Ovary (tissue), 9 donors: ENCODE measurements around the gene PTPN14. TPM values are rescaled to one million over a fixed set of nuclear protein-coding genes. Genes with fewer than 3 reads are reported as not detected.

Experiments used
- DNase-seq, 5 donors: peaks; one replicate each; pipeline ENCODE4 v3.0.0-alpha.2; 2019 to 2020
- H3K27ac ChIP-seq, 2 donors: fragments of 200-600 bp; one replicate each; pipeline versions ENCODE4 v1.5.1 to v1.8.0; 2019 to 2022
- H3K27me3 ChIP-seq: fragments of 200-600 bp; one replicate; pipeline ENCODE4 v1.8.0; 2022
- H3K36me3 ChIP-seq: fragments of 200-600 bp; sonication (generic); one replicate; pipeline ENCODE4 v1.5.1; 2019
- H3K4me1 ChIP-seq: one replicate; pipeline ENCODE4 v1.8.1; 2013; ENCODE audit warnings: mild to moderate bottlenecking, moderate library complexity; ENCODE audit not compliant: insufficient read depth
- H3K4me3 ChIP-seq: fragments of 200-600 bp; sonication (generic); one replicate; pipeline ENCODE4 v1.5.1; 2017
- H3K9me3 ChIP-seq, 2 donors: fragments of 200-600 bp in 1 of 2; sonication (generic) in 1 of 2; one replicate each; pipeline versions ENCODE4 v1.5.1 to v1.8.1; 2013 to 2019; ENCODE audit warnings: mild to moderate bottlenecking in 1 of 2, moderate library complexity in 1 of 2
- EP300 ChIP-seq: sonication (generic); formaldehyde crosslinking; IDR thresholded peaks from one replicate; pipeline ENCODE4 v1.6.1; 2017; ENCODE audit warnings: antibody characterized with exemption
- POLR2A ChIP-seq: fragments of 450-650 bp; IDR thresholded peaks from one replicate; pipeline ENCODE4 v1.6.1; 2017; ENCODE audit warnings: antibody characterized with exemption, mild to moderate bottlenecking, moderate library complexity
- WGBS, 3 donors: extraction: QIAGEN DNeasy Blood & Tissue Kit in 1 of 3; methylation state at CpG; one replicate each; pipeline versions ENCODE4 v1.1.5 to v1.1.7; 2013 to 2017; 5-methylcytosine and 5-hydroxymethylcytosine counted together
- intact Hi-C, 4 donors: fragments of 100-400 bp; cut with DNase I; formaldehyde crosslinking; loops; one replicate each; pipeline versions ENCODE4 v1.11.0 to v1.15.1; 2022 to 2023
- polyA plus RNA-seq, 2 donors: library from polyadenylated mRNA; stranded (reverse); fragments of 200-250 nt in 1 of 2; fragments of 350-450 nt in 1 of 2; fragmentation: Illumina TruSeq in 1 of 2; extraction: RNeasy Lipid Tissue Mini Kit (QIAGEN cat#74804) in 1 of 2; gene quantifications; one replicate each; pipeline ENCODE4 v1.2.3, GENCODE V29; 2013 to 2014
- total RNA-seq, 7 donors: library from RNA; depleted of rRNA in 2 of 7; stranded (reverse); fragments of >200 nt in 2 of 7; fragmentation: NEBNext Ultra II Directional in 3 of 7; extraction: Animal tissue kit (Norgen Biotek cat#: 25700) in 3 of 7; gene quantifications; one replicate each; pipeline versions ENCODE4 v1.1.0 to v1.2.4, GENCODE V29; 2016 to 2023
- TF ChIP-seq, protein P1 (sequence below), 3 donors: fragments of 450-650 bp in 2 of 3; fragments of 200-600 bp in 1 of 3; IDR thresholded peaks; one replicate each; pipeline versions ENCODE4 v1.5.1 to v1.8.0; 2016 to 2022; ENCODE audit warnings: antibody characterized with exemption in 3 of 3, mild to moderate bottlenecking in 1 of 3
- donor health status: DM: no; HTN: no; CAD: no; lungs with moderate emphysema.
- donor health status: DM: no; HTN: no; CAD: no.
- donor health status: Bipolar disorder and iron deficiency.
- donor health status: DM: yes; HTN: yes; CAD: no.
- donor health status: DM: no; HTN: no; CAD: no.
- donor health status: DM: yes; HTN: yes; CAD: no.

PTPN14 gene
- total and polyA plus RNA-seq, 9 donors = 7.6 to 68.9 (median 41.1) TPM

DNA sequence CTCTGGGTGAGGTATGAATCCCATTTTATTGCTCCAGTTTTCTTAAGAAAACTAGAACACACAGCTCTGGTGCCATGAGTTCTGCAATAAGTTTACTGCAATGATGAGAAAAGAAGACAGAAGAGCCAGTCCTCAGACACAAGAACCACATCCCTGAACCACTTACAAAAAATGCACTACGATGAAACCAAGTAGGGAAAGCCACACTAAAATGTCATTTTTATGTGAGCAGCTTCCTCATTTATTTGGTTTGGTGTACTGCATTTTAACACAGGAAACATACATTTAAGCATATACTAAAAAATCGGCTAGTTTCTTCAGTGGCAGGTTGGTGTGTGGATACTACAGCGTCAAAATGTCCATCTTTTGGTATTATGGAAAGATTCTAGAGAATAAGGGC is 95.9 kb downstream of the PTPN14 start:
- TF ChIP-seq POLR2A (no peak), EP300 (no peak)
- TF ChIP-seq, protein P1, sequence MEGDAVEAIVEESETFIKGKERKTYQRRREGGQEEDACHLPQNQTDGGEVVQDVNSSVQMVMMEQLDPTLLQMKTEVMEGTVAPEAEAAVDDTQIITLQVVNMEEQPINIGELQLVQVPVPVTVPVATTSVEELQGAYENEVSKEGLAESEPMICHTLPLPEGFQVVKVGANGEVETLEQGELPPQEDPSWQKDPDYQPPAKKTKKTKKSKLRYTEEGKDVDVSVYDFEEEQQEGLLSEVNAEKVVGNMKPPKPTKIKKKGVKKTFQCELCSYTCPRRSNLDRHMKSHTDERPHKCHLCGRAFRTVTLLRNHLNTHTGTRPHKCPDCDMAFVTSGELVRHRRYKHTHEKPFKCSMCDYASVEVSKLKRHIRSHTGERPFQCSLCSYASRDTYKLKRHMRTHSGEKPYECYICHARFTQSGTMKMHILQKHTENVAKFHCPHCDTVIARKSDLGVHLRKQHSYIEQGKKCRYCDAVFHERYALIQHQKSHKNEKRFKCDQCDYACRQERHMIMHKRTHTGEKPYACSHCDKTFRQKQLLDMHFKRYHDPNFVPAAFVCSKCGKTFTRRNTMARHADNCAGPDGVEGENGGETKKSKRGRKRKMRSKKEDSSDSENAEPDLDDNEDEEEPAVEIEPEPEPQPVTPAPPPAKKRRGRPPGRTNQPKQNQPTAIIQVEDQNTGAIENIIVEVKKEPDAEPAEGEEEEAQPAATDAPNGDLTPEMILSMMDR (IDR thresholded peaks at IDR 0.05) = no peak
- DNase-seq = no peak
- intact Hi-C loops = no loop called here

DNA sequence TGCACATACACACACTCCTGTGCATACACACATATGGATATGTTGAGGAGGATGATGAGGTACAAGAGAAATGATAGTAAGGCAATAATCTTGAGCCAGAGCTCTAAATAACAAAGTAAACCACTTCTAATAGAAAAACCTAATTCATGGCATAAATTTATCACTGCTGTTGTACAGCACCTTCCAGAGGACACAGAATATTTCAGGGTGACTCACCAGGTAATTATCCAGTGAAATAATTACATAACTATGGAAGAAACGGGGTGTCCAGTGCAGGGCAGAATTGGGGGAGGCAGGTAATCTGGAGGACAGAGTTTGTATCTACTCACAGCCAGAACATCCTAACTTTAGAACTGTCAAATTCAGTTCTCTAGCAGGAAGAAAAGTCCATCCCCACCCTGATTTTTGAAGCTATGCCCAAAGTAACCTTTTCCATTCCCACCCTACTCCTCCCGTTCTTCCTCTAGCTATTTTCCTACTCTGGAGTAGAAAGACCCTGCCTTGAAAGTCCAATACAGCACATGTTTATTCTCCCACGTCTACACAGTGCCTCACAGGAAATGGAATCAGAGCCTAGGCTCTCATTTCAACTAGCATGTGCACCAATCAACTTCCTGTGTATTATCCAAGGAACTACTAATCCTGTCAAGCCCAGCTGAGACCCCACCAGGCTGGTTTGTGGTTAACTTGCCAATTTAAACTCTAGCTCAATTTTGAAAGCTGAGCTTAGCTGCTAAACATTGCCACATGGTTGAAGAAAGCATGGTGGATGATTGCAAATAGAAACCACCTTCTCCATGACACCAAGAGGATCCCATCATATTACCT is 96.6 kb downstream of the PTPN14 start:
- 47 to 58% (median 55%) methylated on average over 3 of the region's 3 CpGs for WGBS, 3 donors
- Histone ChIP-seq H3K27me3 (no peaks in the 10 kb centered on the region), H3K27ac (no peak overlapping the region), H3K4me1 (peaks cover 4% of the 10 kb centered on the region), H3K36me3 (no peaks in the 10 kb centered on the region), H3K9me3 (no peaks in the 10 kb centered on the region), H3K4me3 (no peak overlapping the region)
- intact Hi-C loops = no loop called here
- DNase-seq = no peak
- TF ChIP-seq EP300 (no peak), POLR2A (no peak)
- TF ChIP-seq, protein P1 (IDR thresholded peaks at IDR 0.05) = no peak

More for the DNA sequence above, 95.9 kb downstream of the PTPN14 start:
- Histone ChIP-seq H3K4me1 (peaks cover 4% of the 10 kb centered on the region), H3K36me3 (no peaks in the 10 kb centered on the region), H3K4me3 (no peak overlapping the region), H3K27me3 (no peaks in the 10 kb centered on the region), H3K9me3 (no peaks in the 10 kb centered on the region), H3K27ac (no peak overlapping the region)
- 91 to 94% (median 94%) methylated on average over 3 of the region's 3 CpGs for WGBS, 3 donors

GRCh38 chr1:214453109-214453722 is 98.2 kb downstream of the PTPN14 start:
- WGBS, 3 donors = 96 to 98% (median 96%) methylated on average over 3 of the region's 3 CpGs

GRCh38 chr1:214452152-214452784 is 99.1 kb downstream of the PTPN14 start:
- intact Hi-C loops = no loop called here
- Histone ChIP-seq H3K36me3 (no peaks in the 10 kb centered on the region), H3K27ac (no peak overlapping the region), H3K27me3 (no peaks in the 10 kb centered on the region), H3K9me3 (no peaks in the 10 kb centered on the region), H3K4me1 (peaks cover 4% of the 10 kb centered on the region), H3K4me3 (no peak overlapping the region)
- no peak for DNase-seq
- WGBS, 3 donors = 85 to 94% (median 92%) methylated on average over 10 of the region's 10 CpGs
- TF ChIP-seq POLR2A (no peak), EP300 (no peak)
- TF ChIP-seq, protein P1 (IDR thresholded peaks at IDR 0.05) = no peak

More at GRCh38 chr1:214453109-214453722, 98.2 kb downstream of the PTPN14 start:
- H3K36me3 ChIP-seq = no peaks in the 10 kb centered on the region
- H3K9me3 ChIP-seq = no peaks in the 10 kb centered on the region
- no peak overlapping the region for H3K27ac ChIP-seq
- DNase-seq = no peak
- TF ChIP-seq POLR2A (no peak), EP300 (no peak)
- TF ChIP-seq, protein P1 (IDR thresholded peaks at IDR 0.05) = no peak
- H3K4me1 ChIP-seq = peaks cover 4% of the 10 kb centered on the region
- intact Hi-C loops = no loop called here
- no peak overlapping the region for H3K4me3 ChIP-seq
- H3K27me3 ChIP-seq = no peaks in the 10 kb centered on the region
